HL-60 (cell line): ENCODE measurements around the gene IL1RAPL2.
"Not testable (repeated sequence)": the region's sequence is repeated elsewhere in the genome, so short reads cannot be mapped to it uniquely, and the experiment has no call there.

Source experiments
- DNase-seq, 2 experiments: peaks; one replicate each; pipeline ENCODE4 v3.0.0-alpha.2; 2010 to 2020; ENCODE audit warnings: low read depth in 1 of 2, low spot score in 1 of 2
- H3K27ac ChIP-seq: fragments of 250-450 bp; sonication (Bioruptor Pico); replicated peaks from 2 replicates; pipeline ENCODE4 v1.5.1; 2020; ENCODE audit warnings: mild to moderate bottlenecking, moderate library complexity
- H3K27me3 ChIP-seq: fragments of 250-450 bp; sonication (Bioruptor Pico); 2 replicates; pipeline ENCODE4 v1.5.1; 2021; ENCODE audit warnings: mild to moderate bottlenecking, moderate library complexity; ENCODE audit not compliant: insufficient read depth, poor library complexity, severe bottlenecking
- H3K4me3 ChIP-seq: replicated peaks from 2 replicates; pipeline ENCODE4 v1.5.1; 2011; ENCODE audit warnings: mild to moderate bottlenecking, control low read depth, low read length; ENCODE audit not compliant: insufficient read depth
- GABPA ChIP-seq: IDR thresholded peaks from 2 replicates; pipeline ENCODE4 v1.6.1; 2012; ENCODE audit warnings: low read depth
- POLR2AphosphoS5 ChIP-seq: IDR thresholded peaks from 2 replicates; pipeline ENCODE4 v1.6.1; 2012; ENCODE audit warnings: low read depth
- SPI1 ChIP-seq: IDR thresholded peaks from 2 replicates; pipeline ENCODE4 v1.6.1; 2012; ENCODE audit warnings: low read depth, mild to moderate bottlenecking, borderline replicate concordance
- TF ChIP-seq, protein P1 (sequence below): IDR thresholded peaks from 2 replicates; pipeline ENCODE4 v1.6.1; 2012; ENCODE audit warnings: low read depth; ENCODE audit not compliant: insufficient replicate concordance
- TF ChIP-seq, protein P2 (sequence below): IDR thresholded peaks from one replicate; pipeline ENCODE4 v1.5.1; 2011; ENCODE audit warnings: low read length, control low read depth, inconsistent platforms; ENCODE audit not compliant: insufficient read depth

The IL1RAPL2 gene

DNA sequence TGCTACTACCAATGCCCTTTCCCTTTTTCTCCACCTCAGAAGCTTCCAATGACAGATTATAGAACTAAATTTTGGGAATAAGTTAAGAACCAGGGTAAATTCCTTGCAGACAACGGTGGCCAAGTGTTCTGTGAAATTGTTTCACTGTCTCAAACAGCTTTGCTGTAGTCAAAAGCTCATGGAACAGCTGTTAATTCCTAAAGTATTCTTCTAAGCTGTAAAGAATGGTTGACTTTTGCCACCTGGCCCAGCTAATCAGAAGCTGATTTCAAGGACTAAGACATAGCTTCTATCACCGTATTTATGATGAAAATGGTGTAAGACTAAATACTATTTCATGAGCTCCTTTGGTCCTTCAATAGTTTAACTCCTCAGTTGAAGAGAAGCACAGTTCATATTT lies 297.5 kb downstream of the IL1RAPL2 start:
- TF ChIP-seq, protein P1, sequence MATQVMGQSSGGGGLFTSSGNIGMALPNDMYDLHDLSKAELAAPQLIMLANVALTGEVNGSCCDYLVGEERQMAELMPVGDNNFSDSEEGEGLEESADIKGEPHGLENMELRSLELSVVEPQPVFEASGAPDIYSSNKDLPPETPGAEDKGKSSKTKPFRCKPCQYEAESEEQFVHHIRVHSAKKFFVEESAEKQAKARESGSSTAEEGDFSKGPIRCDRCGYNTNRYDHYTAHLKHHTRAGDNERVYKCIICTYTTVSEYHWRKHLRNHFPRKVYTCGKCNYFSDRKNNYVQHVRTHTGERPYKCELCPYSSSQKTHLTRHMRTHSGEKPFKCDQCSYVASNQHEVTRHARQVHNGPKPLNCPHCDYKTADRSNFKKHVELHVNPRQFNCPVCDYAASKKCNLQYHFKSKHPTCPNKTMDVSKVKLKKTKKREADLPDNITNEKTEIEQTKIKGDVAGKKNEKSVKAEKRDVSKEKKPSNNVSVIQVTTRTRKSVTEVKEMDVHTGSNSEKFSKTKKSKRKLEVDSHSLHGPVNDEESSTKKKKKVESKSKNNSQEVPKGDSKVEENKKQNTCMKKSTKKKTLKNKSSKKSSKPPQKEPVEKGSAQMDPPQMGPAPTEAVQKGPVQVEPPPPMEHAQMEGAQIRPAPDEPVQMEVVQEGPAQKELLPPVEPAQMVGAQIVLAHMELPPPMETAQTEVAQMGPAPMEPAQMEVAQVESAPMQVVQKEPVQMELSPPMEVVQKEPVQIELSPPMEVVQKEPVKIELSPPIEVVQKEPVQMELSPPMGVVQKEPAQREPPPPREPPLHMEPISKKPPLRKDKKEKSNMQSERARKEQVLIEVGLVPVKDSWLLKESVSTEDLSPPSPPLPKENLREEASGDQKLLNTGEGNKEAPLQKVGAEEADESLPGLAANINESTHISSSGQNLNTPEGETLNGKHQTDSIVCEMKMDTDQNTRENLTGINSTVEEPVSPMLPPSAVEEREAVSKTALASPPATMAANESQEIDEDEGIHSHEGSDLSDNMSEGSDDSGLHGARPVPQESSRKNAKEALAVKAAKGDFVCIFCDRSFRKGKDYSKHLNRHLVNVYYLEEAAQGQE: no peak
- TF ChIP-seq GABPA: no peak
- no peak for TF ChIP-seq SPI1
- TF ChIP-seq, protein P2, sequence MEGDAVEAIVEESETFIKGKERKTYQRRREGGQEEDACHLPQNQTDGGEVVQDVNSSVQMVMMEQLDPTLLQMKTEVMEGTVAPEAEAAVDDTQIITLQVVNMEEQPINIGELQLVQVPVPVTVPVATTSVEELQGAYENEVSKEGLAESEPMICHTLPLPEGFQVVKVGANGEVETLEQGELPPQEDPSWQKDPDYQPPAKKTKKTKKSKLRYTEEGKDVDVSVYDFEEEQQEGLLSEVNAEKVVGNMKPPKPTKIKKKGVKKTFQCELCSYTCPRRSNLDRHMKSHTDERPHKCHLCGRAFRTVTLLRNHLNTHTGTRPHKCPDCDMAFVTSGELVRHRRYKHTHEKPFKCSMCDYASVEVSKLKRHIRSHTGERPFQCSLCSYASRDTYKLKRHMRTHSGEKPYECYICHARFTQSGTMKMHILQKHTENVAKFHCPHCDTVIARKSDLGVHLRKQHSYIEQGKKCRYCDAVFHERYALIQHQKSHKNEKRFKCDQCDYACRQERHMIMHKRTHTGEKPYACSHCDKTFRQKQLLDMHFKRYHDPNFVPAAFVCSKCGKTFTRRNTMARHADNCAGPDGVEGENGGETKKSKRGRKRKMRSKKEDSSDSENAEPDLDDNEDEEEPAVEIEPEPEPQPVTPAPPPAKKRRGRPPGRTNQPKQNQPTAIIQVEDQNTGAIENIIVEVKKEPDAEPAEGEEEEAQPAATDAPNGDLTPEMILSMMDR: no peak
- TF ChIP-seq POLR2AphosphoS5: no peak
- no peak overlapping the region for H3K4me3 ChIP-seq
- H3K27me3 ChIP-seq: no peaks in the 10 kb centered on the region
- H3K27ac ChIP-seq: no peak overlapping the region
- DNase-seq: no peak

DNA sequence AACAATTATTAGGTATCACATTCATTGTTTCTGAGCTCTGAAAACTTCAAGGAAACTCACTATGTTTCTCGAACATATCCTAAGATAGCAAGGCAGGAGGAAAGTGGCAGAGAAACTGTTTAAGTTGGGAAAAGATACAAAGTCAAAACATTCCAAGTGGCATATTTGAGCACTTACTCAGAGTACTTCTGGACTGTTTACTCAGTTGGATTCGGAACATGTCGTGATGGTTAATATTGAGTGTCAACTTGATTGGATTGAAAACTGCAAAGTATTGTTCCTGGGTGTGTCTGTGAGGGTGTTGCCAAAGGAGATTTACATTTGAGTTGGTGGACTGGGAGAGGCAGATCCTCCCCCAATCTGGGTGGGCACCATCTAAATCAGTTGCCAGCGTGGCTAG lies 298.3 kb downstream of the IL1RAPL2 start:
- DNase-seq: no peak
- H3K27me3 ChIP-seq: no peaks in the 10 kb centered on the region
- no peak overlapping the region for H3K4me3 ChIP-seq
- TF ChIP-seq SPI1 (no peak), POLR2AphosphoS5 (no peak), GABPA (no peak)
- TF ChIP-seq, protein P2: no peak
- TF ChIP-seq, protein P1: no peak
- H3K27ac ChIP-seq: no peak overlapping the region

DNA sequence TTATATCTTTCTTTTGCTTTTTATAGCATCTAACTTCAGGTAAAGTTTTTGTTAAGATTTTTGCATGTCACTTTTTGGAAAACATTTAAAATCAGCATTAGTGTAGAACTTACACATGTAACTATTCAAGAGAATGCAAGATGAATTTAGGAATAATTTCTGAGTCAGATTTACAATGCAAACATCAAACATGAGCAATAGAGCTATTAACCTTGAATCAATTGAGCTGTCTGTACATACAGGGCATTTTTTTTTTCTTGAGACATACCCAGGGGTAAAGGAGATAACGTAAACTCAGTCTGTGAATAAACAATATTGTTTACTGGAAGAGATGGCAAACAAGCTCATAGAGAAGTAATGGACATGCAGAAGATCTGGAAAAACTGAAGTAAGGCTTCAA lies 311.5 kb downstream of the IL1RAPL2 start:
- Histone ChIP-seq H3K4me3 (no peak overlapping the region), H3K27ac (no peak overlapping the region), H3K27me3 (no peaks in the 10 kb centered on the region)
- DNase-seq: no peak
- TF ChIP-seq SPI1 (no peak), POLR2AphosphoS5 (no peak)

DNA sequence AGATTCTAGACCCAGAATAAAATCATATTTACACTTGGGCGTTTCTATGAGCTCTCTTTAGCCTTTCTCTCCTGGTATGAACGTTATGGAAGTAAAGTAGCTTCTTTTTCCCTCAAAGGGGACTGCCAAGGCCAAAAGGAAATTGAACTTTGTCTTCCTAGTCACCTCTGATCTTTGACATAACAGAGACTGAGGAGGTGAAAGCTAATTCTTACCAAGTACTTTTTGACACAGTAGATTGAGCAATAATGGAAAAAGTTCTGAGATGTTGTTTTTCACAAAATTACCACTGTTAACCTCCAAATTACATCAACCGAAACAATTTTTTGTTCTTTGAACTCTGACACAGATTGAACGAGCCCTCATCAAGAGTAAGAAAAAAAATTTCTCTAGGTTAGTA lies 336.1 kb downstream of the IL1RAPL2 start:
- Histone ChIP-seq H3K27ac (no peak overlapping the region), H3K4me3 (no peak overlapping the region), H3K27me3 (no peaks in the 10 kb centered on the region)
- TF ChIP-seq, protein P2: no peak
- TF ChIP-seq GABPA (no peak), SPI1 (no peak), POLR2AphosphoS5 (no peak)
- TF ChIP-seq, protein P1: no peak
- no peak for DNase-seq

DNA sequence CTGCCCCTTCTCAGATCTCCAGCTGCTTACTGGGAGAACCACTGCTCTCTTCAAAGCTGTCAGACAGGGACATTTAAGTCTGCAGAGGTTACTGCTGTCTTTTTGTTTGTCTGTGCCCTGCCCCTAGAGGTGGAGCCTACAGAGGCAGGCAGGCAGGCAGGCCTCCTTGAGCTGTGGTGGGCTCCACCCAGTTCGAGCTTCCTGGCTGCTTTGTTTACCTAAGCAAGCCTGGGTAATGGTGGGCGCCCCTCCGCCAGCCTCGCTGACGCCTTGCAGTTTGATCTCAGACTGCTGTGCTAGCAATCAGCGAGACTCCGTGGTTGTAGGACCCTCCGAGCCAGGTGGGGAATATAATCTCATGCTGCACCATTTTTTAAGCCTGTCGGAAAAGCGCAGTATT lies 343.7 kb downstream of the IL1RAPL2 start:
- DNase-seq, H3K27ac ChIP-seq, H3K27me3 ChIP-seq, H3K4me3 ChIP-seq: not testable (repeated sequence)
